Right ventricle myocardium inferior (tissue), 1 donor: ENCODE measurements around the gene TTBK1. TPM values are rescaled to one million over a fixed set of nuclear protein-coding genes. Genes with fewer than 3 reads are reported as not detected.

Experiments used
- ATAC-seq: fragments of 200-7000 bp; cut with Tn5 transposase; one replicate; pipeline ENCODE4 v1.9.1; 2020; ENCODE audit warnings: mild to moderate bottlenecking, moderate library complexity
- DNase-seq: peaks from one replicate; pipeline ENCODE4 v3.0.0; 2021; ENCODE audit errors: missing footprints
- intact Hi-C: fragments of 100-400 bp; cut with DNase I; formaldehyde crosslinking; loops from one replicate; pipeline ENCODE4 v1.11.0; 2022
- total RNA-seq: library from RNA; stranded (reverse); fragmentation: NEBNext Ultra II Directional; extraction: Animal tissue kit (Norgen Biotek cat#: 25700); gene quantifications from one replicate; pipeline ENCODE4 v1.2.1, GENCODE V29; 2021
- donor health status: DM: no; HTN: yes; CAD: no; lungs with severe emphysema.

Gene TTBK1
- total RNA-seq, 1 donor from 2014 or later, result 0.19 TPM

DNA sequence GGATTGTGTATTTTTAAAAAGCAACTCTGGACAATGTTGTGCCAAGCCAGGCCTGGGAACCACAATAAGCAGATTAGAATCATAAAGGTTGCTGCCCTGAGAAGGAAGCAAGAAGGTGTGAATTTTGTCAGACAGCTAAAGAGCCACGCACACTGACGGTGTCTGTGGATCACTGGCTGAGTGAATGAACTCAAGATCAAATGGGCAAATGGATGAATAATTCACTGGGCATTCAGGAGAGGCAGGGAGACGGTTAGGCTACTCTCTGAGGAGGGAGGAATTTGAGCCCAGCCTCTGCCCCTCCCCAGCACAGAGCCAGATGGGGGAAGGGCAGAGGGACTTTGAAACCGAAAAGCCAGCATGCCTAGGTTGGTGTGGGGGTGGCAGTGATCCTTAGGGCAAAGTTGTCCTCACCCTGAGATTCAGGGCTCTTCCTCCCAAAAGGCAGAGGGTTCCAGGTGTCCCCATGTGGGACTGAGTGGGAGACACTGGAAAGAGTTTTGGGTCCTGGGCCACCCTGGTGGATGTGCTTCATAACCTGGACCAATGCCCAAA, 35.3 kb downstream of the TTBK1 start:
- ATAC-seq (no peak), DNase-seq (no peak)
- intact Hi-C loops, result no loop called here

DNA sequence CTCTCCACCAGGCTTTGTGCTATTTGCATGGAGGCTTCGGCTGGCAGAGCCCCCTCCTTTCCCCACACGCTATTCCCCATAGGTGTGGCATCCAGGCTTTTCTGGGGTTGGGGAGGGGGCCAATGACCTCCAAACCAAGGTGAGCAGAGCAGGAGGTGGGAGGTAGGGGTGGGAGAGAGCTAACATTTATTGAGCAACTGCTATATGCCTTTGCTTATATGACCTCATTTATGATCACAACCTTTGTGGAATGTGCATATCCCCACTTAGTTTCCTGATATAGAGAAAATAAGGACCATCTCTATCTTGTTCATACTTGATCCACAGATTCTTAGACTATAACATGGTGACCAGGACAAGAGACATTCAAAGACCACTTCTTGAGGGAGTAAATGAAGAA, 37.0 kb downstream of the TTBK1 start:
- no peak for DNase-seq
- intact Hi-C loops, result no loop called here
- ATAC-seq, result no peak

DNA sequence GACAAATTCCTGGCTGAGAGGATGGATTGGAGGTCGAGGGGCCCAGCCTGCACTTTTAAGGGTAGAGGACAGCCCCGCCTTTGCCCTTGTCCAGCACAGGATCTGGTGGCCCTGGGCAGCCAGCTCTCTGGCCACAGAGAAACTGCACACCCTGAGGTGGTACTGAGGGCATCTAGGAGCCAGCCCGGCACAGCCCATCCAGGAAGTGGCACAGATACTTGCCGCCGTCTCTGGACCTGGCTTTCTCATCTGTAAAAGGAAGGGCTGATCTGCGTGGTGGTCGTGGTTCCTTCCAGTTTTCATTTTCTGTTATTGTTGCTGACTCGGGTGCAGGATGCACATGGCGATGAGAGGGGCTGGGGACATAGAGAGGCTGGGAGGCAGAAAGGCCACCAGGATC, 38.8 kb downstream of the TTBK1 start:
- intact Hi-C loops, result no loop called here
- DNase-seq, result no peak
- ATAC-seq, result no peak

DNA sequence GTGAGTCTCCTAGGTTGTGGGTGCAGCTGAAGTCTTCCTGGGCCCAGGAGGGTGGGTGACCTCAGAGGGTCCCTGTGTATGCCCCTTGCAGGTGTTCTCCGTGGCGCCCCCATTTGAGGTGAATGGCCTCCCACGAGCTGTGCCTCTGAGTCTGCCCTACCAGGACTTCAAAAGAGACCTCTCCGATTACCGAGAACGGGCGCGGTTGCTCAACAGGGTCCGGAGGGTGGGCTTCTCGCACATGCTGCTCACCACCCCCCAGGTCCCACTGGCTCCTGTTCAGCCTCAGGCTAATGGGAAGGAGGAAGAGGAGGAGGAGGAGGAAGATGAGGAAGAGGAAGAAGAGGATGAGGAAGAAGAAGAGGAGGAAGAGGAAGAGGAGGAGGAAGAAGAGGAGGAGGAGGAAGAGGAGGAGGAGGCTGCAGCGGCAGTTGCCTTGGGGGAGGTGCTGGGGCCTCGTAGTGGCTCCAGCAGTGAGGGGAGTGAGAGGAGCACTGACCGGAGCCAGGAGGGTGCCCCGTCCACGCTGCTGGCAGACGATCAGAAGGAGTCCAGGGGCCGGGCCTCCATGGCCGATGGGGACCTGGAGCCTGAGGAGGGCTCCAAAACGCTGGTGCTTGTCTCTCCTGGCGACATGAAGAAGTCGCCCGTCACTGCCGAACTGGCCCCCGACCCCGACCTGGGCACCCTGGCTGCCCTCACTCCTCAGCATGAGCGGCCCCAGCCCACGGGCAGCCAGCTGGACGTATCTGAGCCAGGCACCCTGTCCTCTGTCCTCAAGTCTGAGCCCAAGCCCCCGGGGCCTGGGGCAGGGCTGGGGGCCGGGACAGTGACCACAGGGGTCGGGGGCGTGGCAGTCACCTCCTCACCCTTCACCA, 39.6 kb downstream of the TTBK1 start:
- intact Hi-C loops, result no loop called here
- DNase-seq, result no peak
- no peak for ATAC-seq

DNA sequence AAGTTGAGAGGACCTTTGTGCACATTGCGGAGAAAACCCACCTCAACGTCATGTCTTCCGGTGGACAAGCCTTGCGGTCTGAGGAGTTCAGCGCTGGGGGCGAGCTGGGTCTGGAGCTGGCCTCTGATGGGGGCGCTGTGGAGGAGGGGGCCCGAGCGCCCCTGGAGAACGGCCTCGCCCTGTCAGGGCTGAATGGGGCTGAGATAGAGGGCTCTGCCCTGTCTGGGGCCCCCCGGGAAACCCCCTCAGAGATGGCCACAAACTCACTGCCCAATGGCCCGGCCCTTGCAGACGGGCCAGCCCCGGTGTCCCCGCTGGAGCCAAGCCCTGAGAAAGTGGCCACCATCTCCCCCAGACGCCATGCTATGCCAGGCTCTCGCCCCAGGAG, 40.2 kb downstream of the TTBK1 start:
- DNase-seq, result peak; percentile 28
- intact Hi-C loops, result no loop called here
- no peak for ATAC-seq

DNA sequence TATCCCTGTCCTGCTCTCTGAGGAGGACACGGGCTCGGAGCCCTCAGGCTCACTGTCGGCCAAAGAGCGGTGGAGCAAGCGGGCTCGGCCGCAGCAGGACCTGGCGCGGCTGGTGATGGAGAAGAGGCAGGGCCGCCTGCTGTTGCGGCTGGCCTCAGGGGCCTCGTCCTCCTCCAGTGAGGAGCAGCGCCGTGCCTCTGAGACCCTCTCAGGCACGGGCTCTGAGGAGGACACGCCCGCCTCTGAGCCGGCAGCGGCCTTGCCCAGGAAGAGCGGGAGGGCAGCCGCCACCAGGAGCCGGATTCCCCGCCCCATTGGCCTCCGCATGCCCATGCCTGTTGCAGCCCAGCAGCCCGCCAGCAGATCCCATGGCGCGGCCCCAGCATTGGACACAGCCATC, 40.6 kb downstream of the TTBK1 start:
- peak; percentile 57 for DNase-seq
- intact Hi-C loops, result no loop called here
- no peak for ATAC-seq

DNA sequence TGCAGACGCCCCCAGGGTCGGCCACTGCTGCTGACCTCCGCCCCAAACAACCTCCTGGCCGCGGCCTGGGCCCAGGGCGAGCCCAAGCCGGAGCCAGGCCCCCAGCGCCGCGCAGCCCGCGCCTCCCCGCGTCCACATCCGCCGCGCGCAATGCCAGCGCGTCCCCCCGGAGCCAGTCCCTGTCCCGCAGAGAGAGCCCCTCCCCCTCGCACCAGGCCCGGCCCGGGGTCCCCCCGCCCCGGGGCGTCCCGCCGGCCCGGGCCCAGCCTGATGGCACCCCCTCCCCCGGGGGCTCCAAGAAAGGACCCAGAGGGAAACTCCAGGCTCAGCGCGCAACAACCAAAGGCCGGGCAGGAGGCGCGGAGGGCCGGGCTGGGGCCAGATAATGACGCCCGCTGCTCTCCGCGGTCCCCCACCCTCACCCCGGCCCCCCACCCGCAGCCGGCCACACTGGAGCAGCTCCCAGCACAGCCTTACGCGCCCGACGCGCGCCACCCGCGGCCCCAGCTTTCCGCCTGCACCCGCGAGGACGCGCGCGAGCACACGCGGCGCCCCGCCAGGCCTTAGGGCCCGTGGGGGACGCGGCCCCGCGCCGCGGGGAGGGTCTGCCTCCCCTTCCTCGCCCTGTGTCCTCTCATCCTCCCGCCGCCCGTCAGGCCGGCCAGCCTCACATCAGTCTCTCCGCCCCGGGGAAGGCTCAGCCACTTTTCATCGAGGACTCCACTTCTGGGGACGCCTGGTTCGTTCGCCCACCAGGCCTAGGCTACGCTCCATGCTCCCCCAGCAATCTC, 41.9 kb downstream of the TTBK1 start:
- ATAC-seq (no peak), DNase-seq (peak; percentile 52)
- intact Hi-C loops, result no loop called here

DNA sequence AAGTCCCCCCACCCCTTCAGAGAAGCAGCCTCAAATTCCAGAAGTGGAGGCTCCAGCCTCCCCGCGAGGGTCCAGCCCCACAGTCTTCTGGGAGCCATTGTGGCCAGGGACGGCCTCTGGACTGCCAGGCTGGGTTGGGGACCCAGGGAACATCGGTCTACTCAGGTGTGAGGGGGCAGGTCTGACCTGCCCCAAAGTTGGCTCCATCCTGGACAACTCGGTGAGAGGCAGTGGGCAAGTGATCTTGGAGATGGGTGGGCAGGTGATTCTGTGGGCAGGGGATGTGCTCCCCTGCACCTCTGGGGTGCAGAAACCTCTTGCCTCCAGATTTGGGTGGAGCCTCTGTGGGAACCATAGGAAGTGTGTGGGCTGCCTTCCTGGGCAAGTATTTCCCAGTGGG, 42.6 kb downstream of the TTBK1 start:
- peak; percentile 21 for DNase-seq
- intact Hi-C loops, result no loop called here

DNA sequence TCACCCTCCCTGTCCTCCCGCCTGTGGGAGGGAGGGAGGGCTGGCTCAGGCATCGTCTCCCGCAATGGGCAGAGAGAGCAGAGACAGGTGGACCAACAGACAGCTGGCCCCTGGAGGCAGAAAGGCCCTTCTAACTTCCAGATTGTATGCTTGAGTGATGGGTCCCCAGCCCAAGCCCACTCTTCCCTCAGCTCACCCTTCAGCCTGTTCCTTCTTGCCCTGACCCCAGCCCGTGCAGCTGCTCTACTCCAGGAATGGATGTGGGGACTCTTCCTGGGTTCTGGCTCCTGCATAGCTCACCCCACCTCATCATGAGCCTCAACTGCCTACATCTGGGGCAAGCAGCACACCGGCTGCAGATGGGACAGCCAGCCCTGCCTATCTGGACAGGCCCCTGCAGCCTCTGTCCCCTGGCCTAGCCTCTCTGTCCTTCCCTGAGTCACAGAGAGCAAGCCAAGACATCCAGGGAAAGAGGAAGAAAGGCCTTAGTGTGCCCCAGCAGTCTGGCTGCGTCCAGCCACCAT, 43.2 kb downstream of the TTBK1 start:
- intact Hi-C loops, result no loop called here
- DNase-seq (peak; percentile 53), ATAC-seq (no peak)

More for the DNA sequence above, 42.6 kb downstream of the TTBK1 start:
- ATAC-seq, result no peak

DNA sequence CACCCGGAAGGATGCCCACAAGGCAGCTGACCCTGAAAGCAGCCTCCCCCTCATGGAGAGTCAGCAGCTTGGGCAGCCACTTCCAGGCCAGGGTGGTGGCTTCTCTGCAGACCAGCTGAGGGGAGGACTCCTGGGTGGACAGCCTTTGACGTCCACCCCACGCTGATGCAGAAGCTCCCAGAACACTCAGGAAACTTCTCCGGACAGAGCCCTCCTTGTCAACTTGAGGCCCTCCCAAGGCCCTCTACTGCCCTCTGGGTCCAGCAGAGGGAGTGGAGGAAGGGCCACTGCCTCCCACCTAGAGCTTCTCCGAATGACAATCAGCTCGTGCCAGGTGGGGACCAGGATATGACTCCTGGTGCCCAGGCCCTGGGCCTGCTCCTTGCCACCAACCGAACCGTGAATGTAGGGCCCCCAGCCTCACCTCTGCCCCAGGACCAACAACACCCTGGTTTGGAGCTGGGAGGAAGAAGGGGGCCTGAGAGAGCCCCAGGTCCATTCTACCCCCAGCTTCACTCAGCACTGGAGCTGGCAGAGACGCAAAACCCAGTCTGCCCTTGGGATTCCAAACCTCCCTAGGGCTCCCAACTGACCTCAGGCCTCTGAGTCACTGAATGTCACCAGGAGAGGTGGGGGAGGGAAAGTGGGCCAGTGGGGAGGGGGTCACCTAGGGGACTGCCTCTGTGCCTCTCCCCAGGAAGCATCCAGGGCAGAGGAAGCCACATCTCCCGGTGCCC, 43.9 kb downstream of the TTBK1 start:
- no peak for ATAC-seq

DNA sequence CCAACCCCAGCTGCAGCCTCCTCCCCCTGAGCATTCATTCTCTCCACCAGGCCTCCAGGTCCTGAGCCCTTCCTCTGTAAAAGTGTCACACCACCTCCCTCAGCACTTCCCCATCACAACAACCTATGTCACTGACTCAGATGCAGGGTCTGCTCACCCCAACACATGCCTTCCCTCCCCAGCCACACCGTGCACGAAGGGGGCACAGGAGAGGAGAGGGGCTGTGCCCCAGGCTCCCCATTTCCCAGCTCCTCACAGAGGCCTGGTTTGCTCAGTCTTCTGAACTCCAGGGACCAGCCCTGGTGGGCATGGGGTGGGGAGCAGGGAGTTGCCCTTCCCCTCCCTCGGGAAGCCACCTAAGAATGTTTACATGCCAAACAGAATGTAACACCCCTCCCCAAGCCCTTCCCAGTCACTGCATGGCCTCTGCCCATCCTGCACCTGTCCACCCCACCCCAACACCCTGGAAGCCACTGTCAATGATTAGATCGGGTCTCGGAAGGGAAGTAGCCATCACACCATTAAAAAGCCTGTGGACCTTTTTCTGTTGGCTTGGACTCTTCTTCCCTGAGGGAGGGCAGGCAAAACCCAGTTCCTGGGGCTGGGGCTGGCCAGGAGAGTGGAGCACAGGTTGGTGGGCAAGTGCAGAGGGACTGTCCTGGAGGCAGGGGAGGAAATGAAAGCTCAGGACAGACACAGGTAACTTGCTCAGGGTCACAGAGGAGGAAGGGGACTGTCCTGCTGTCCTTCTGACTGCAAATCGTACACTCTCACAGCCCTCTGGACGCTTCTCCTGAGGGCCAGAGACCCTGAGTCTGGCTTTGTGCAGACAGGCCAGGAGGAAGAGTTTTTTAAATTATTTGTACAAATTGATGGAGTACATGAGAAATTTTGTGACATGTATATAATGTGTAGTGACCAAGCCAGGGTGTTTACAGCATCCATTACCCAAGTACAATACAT, 44.7 kb downstream of the TTBK1 start:
- no peak for ATAC-seq
- intact Hi-C loops, result no loop called here
- DNase-seq, result peak; percentile 4

More for the DNA sequence above, 43.9 kb downstream of the TTBK1 start:
- intact Hi-C loops, result no loop called here
- DNase-seq, result peak; percentile 56

DNA sequence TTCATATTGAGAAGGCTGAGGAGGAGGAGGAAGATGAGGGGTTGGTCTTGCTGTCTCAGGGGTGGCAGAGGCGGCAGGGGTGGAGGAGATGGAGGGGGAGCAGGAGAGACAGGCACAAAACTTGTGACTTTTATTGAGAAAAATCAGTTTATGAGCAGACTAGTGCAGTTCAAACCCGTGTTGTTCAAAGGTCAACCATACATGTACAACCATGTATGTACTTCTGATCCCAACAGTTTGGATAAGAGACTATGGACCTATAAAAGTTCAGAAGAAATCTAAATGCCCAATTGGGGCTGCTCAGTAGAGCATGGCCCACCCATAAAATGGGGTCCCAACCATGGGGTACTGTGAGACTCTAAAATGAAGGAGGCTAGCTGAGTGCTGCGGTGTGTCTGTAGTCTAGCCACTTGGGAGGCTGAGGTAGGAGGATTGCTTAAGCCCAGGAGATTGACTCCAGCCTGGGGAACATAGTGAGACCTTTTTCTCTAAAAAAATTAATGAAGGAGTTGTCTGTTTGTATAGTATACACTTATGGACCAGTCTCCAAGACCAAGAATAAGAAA, 47.1 kb downstream of the TTBK1 start:
- DNase-seq, result peak; percentile 23
- ATAC-seq, result no peak
- intact Hi-C loops, result no loop called here

DNA sequence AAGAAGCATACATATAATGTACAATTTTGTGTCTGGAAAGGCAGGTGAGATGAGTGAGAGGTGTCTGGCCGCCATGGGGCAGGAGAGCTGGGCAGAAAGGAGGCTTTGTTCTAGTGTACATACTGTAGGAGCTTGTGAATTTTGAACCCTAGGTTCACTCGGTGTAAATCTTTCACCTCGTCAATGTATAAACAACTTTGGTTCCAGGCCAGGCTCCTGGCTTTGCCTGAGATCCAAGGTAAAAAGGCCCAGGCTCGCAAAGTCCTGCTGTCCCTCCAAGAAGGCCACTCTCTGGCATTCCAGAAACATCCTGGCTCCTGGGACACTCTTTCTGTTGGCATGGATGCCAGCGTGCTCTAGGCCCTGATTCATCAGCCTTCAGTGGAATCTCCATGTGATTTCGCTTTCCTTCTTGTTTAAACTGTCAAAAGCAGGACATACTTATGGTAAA, 47.6 kb downstream of the TTBK1 start:
- ATAC-seq (no peak), DNase-seq (peak; percentile 3)
- intact Hi-C loops, result no loop called here

DNA sequence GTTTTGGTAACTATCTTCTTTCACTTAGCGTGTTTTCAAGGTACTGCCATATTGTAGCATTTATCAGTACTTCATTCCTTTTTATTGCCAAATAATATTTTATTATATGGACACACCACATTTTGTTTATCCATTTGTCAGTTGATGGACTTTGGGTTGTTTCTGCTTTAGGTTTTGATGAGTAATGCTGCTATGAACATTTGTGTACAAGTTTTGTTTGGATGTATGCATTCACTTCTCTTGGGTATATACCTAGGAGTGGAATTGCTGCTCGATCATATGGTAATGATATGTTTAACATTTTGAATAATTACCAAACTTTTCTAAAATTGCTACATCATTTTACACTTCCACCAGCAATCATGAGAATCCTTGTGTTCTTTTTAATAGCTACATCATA, 48.4 kb downstream of the TTBK1 start:
- no peak for ATAC-seq
- intact Hi-C loops, result no loop called here
- DNase-seq, result no peak

DNA sequence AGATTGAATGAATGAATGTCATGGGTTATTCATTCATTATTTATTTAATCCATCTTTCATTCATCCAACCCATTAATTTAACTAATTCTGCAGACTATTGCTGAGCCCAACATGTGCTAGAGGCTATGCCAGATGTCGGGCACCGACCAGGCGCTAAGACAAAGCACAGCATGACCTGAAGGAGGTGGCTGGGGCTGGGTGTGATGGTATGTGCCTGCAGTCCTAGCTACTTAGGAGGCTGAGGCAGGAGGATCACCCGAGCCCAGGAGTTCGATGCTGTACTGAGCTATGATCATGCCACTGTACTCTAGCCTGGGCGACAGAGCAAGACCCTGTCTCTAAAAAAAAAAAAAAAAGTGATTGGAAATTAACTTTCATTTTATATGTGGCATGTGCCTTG, 49.1 kb downstream of the TTBK1 start:
- intact Hi-C loops, result no loop called here
- no peak for ATAC-seq
- peak; percentile 17 for DNase-seq

DNA sequence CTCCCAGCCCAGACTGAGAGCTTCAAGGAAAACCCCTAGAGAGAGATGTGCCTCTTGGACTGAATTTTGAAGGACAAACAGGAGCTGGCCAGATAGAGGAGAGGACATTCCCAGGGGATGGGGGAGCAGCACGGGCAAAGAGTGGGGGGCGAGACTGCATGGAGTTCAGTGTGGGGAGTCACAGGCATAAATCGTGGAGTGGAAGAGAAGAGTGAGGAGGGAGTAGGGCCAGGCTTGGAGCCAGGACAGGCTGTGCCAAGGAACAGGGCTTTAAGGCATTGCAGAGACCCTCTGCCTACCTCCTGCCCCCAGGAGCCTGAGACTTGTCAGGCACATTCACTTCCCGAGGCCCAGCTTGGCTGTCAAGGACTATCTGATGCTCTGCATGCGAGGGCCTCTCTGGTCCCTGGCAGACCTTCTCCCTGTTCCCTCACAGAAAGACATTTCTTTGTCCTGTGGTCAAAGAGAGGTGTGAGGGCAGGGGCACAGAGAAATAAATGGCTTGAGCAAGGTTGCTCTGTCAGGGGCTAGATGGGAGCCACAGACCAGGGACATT, 49.6 kb downstream of the TTBK1 start:
- intact Hi-C loops, result no loop called here
- DNase-seq (no peak), ATAC-seq (no peak)

DNA sequence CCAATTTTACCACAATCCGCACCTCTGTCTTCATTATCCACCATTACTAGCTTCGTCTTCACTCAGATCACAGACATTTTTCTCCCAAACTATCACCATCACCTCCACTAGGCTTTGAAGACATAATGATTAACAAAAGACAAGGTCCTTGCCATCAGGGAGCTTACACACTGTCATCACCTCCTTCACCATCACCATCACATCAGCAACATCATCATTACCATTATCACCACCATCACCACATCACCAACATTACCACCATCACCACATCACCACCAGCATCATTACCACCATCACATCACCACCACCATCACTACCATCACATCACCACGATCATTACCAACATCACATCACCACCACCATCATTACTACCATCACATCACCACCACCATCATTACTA, 50.4 kb downstream of the TTBK1 start:
- ATAC-seq, result no peak
- intact Hi-C loops, result no loop called here

More for the DNA sequence above, 50.4 kb downstream of the TTBK1 start:
- DNase-seq, result no peak
